K562 (cell line): Measurements from ENCODE around the gene GAA. TPM values are rescaled to one million over a fixed set of nuclear protein-coding genes. Genes with fewer than 3 reads are reported as not detected.

ENCODE experiments used
- ATAC-seq: fragments of 200-7000 bp; cut with Tn5 transposase; 3 replicates; pipeline ENCODE4 v1.9.1; 2020; ENCODE audit warnings: moderate library complexity
- BruUV-seq: library from RNA; stranded (reverse); fragments of 400-500 nt; replicated peaks from 2 replicates; lab custom pipeline; 2021; lab: Mats Ljungman, UMichigan
- CTCF ChIA-PET: fragments of 300-600 bp; formaldehyde crosslinking; extraction: SDS; loops from one replicate; lab custom pipeline; 2021; ENCODE audit warnings: low intra/inter-chr PET ratio; lab: Yijun Ruan, JAX
- POLR2A ChIA-PET: fragments of 300-600, 350-650 bp; sonication (Branson Sonifier 250); formaldehyde crosslinking; extraction: SDS; loops from one replicate; lab custom pipeline; 2021; ENCODE audit warnings: antibody characterized with exemption, inconsistent platforms; lab: Yijun Ruan, JAX
- DNase-seq, 4 experiments: peaks; one replicate each; pipeline versions ENCODE4 v3.0.0 to v3.0.0-alpha.2; 2011 to 2018; ENCODE audit warnings: low spot score in 3 of 4, mixed read lengths in 3 of 4; ENCODE audit errors: extremely low read depth in 1 of 4
- FAIRE-seq: peaks from 2 replicates; lab custom pipeline; 2011; peaks lifted over from hg19 to GRCh38; lab: Jason Lieb, UNC
- H2AFZ ChIP-seq: 2 replicates; pipeline ENCODE4 v1.6.0; 2011; ENCODE audit warnings: low read depth, low read length, control low read depth, inconsistent platforms
- H3K27ac ChIP-seq: fragments of 200-600 bp; 3 replicates; pipeline ENCODE4 v1.8.0; 2011; ENCODE audit warnings: low read depth, mild to moderate bottlenecking, control low read depth, inconsistent platforms, low read length, moderate library complexity, mixed read lengths; ENCODE audit errors: extremely low read depth
- H3K27me3 ChIP-seq, 2 experiments: fragments of 300-600 bp in 1 of 2; 2 replicates in 1 of 2; 3 replicates in 1 of 2; pipeline versions ENCODE4 v1.6.0 to v1.8.0; 2011; ENCODE audit warnings: inconsistent platforms in 2 of 2, low read length in 2 of 2, mild to moderate bottlenecking in 1 of 2, mixed read lengths in 1 of 2, moderate library complexity in 1 of 2; ENCODE audit not compliant: control insufficient read depth in 2 of 2, insufficient read depth in 2 of 2
- H3K36me3 ChIP-seq: fragments of 300-600 bp; 3 replicates; pipeline ENCODE4 v1.8.0; 2011; ENCODE audit warnings: mild to moderate bottlenecking, low read length, inconsistent platforms; ENCODE audit not compliant: control insufficient read depth, insufficient read depth
- H3K4me1 ChIP-seq, 2 experiments: fragments of 200-600 bp in 1 of 2; replicated peaks in 1 of 2; 2 replicates in 1 of 2; 3 replicates in 1 of 2; pipeline versions ENCODE4 v1.5.1 to v1.8.0; 2011; ENCODE audit warnings: inconsistent platforms in 2 of 2, low read length in 2 of 2, mild to moderate bottlenecking in 1 of 2, mixed read lengths in 1 of 2, moderate library complexity in 1 of 2; ENCODE audit not compliant: control insufficient read depth in 2 of 2, insufficient read depth in 2 of 2
- H3K4me2 ChIP-seq: 2 replicates; pipeline ENCODE4 v1.6.1; 2011; ENCODE audit warnings: low read length, control low read depth, inconsistent platforms, mixed read lengths; ENCODE audit not compliant: insufficient read depth
- H3K4me3 ChIP-seq: fragments of 200-600 bp; sonication (generic), shearing (Covaris generic); 2 replicates; pipeline ENCODE4 v1.5.1; 2016; ENCODE audit warnings: control low read depth, inconsistent platforms
- H3K79me2 ChIP-seq: fragments of 200-600 bp; 3 replicates; pipeline ENCODE4 v1.8.0; 2011; ENCODE audit warnings: low read length, inconsistent platforms; ENCODE audit not compliant: control insufficient read depth, insufficient read depth
- H3K9ac ChIP-seq, 2 experiments: 2 replicates each; pipeline versions ENCODE4 v1.6.0 to v1.6.1; 2011; ENCODE audit warnings: low read depth in 2 of 2, low read length in 2 of 2, control low read depth in 1 of 2, inconsistent platforms in 1 of 2, mild to moderate bottlenecking in 1 of 2, mixed read lengths in 1 of 2; ENCODE audit not compliant: insufficient read depth in 1 of 2
- H3K9me1 ChIP-seq: one replicate; pipeline ENCODE4 v1.6.0; 2011; ENCODE audit warnings: inconsistent platforms, mild to moderate bottlenecking, low read length, moderate library complexity; ENCODE audit not compliant: control insufficient read depth, insufficient read depth
- H3K9me3 ChIP-seq: replicated peaks from 2 replicates; pipeline ENCODE4 v1.5.1; 2011; ENCODE audit warnings: low read depth, low read length, inconsistent platforms; ENCODE audit not compliant: control insufficient read depth, insufficient read depth
- H4K20me1 ChIP-seq: replicated peaks from 2 replicates; pipeline ENCODE4 v1.6.1; 2011; ENCODE audit warnings: low read length, inconsistent platforms, mixed read lengths; ENCODE audit not compliant: control insufficient read depth, insufficient read depth
- ESRRA ChIP-seq: fragments of 450-650 bp; IDR thresholded peaks from 2 replicates; pipeline ENCODE4 v1.6.1; 2014; ENCODE audit warnings: low read depth, mild to moderate bottlenecking, moderate library complexity, borderline replicate concordance
- LEF1 ChIP-seq: fragments of 450-650 bp; IDR thresholded peaks from 2 replicates; pipeline ENCODE4 v1.6.1; 2016; ENCODE audit warnings: mild to moderate bottlenecking
- SAP30 ChIP-seq: fragments of 200-600 bp; sonication (generic); IDR thresholded peaks from 2 replicates; pipeline ENCODE4 v1.6.1; 2012; ENCODE audit warnings: borderline replicate concordance, low read depth, mild to moderate bottlenecking, moderate library complexity, low read length, control low read depth, inconsistent platforms; ENCODE audit not compliant: insufficient read depth, poor library complexity, severe bottlenecking
- SIRT6 ChIP-seq: IDR thresholded peaks from one replicate; pipeline ENCODE4 v1.6.1; 2012; ENCODE audit warnings: low read depth, mild to moderate bottlenecking, control low read depth, inconsistent platforms, low read length, moderate library complexity
- WGBS: fragments of 100-300 bp; shearing (Covaris generic); methylation state at CpG from one replicate; pipeline ENCODE4 v1.1.6; 2016; ENCODE audit warnings: low coverage, mixed read lengths; ENCODE audit not compliant: insufficient coverage; ENCODE audit errors: missing lambda C conversion rate; 5-methylcytosine and 5-hydroxymethylcytosine counted together
- in situ Hi-C: fragments of 300-500 bp; cut with MboI; formaldehyde crosslinking; loops from 4 replicates; pipeline ENCODE4 v1.15.0; 2018; ENCODE audit warnings: inconsistent platforms, mixed read lengths
- intact Hi-C: fragments of 100-400 bp; cut with micrococcal nuclease; formaldehyde crosslinking; loops from 2 replicates; pipeline ENCODE4 v1.14.2; 2022
- polyA plus RNA-seq, 8 experiments: library from polyadenylated mRNA; depleted of rRNA in 4 of 8; stranded (reverse) in 5 of 8; unstranded in 3 of 8; fragments of >200 nt; fragmentation: Nextera tagmentation in 2 of 8; fragmentation: Illumina TruSeq in 1 of 8; extraction: Ambion mirVana in 2 of 8; extraction: Trizol in 1 of 8; gene quantifications; 2 replicates each; pipeline versions ENCODE4 v1.2.1 to v1.2.3, GENCODE V29; 2011 to 2014; ENCODE audit warnings: inconsistent platforms in 1 of 8, missing spikeins in 1 of 8
- total RNA-seq, 7 experiments: library from RNA; depleted of rRNA in 6 of 7; stranded (reverse); fragments of >200 nt in 6 of 7; fragmentation: Illumina TruSeq in 2 of 7; extraction: Trizol in 2 of 7; gene quantifications; 2 replicates each; pipeline versions ENCODE4 v1.2.1 to v1.2.3, GENCODE V29; 2011 to 2021; ENCODE audit warnings: low replicate concordance in 1 of 7
- TF ChIP-seq, protein P1 (sequence below), 3 experiments: IDR thresholded peaks in 2 of 3; conservative IDR thresholded peaks in 1 of 3; 2 replicates each; pipeline ENCODE4 v1.5.1; 2011 to 2012; ENCODE audit warnings: low read length in 3 of 3, mild to moderate bottlenecking in 3 of 3, control low read depth in 2 of 3, improper control_type of control experiment in 1 of 3, inconsistent platforms in 1 of 3, low read depth in 1 of 3, mixed read lengths in 1 of 3, moderate library complexity in 1 of 3; ENCODE audit not compliant: insufficient read depth in 2 of 3

The GAA gene
- total and polyA plus RNA-seq, 9 of the 15 experiments (the other 6 are each of a cell fraction or from before 2014, with no cell fraction given): 0.15 to 6.4 (median 1.7) TPM

DNA sequence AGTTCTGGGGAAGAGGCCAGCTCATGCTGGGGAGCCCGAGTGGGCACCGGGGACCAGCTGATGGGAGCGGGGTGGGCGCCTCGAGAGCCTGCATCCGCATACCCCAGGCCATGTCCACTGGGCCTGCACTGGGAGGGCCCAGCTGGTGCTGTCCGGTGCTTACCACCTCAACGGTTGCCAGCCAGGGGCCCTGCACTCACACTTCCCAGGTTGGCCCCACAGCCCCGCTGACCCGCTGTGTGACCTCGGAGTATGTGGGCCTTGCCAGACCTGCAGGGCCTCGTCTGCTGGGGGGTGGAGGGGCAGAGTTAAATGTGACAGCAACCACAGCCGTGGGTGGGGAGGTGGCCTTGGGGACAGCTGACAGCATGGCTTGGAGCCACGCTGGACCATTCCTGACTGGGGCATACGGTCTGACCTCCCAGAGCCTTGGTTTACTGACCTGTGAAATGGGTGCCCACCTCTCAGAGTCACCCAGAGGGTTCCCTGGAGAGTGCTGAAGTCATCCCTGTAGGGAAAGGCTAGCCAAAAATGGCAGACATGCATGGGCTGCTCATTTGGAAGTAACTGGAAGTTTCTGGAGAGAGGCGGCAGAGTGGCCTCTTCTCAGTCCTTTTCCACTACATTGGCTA, 5.4 kb upstream of the GAA start:
- Histone ChIP-seq H3K9me1 (no peaks in the 10 kb centered on the region), H3K27me3 (peaks cover 21 to 49% of the 10 kb centered on the region in 2 experiments; a peak in 4 of 5 replicates), H3K4me1 (peaks cover 0 to 20% of the 10 kb centered on the region in 2 experiments; a peak in 2 of 5 replicates), H2AFZ (no peak overlapping the region), H3K4me3 (no peak overlapping the region), H3K79me2 (no peaks in the 10 kb centered on the region), H3K9ac (no peak overlapping the region), H3K27ac (no peak overlapping the region), H3K36me3 (no peaks in the 10 kb centered on the region), H3K4me2 (no peak overlapping the region), H4K20me1 (no peaks in the 10 kb centered on the region), H3K9me3 (no peaks in the 10 kb centered on the region)
- no peak for DNase-seq
- in situ Hi-C loops (no loop called here), intact Hi-C loops (no loop called here)
- ChIA-PET POLR2A (no interaction called here), CTCF (no interaction called here)
- 6% methylated on average over 14 of the region's 16 CpGs for WGBS
- no peak for ATAC-seq
- TF ChIP-seq LEF1 (no peak), ESRRA (peak; percentile 53; the same call in 1 of the 2 replicates), SAP30 (no peak), SIRT6 (no peak)
- FAIRE-seq: no peak
- no TSS peak for BruUV-seq

DNA sequence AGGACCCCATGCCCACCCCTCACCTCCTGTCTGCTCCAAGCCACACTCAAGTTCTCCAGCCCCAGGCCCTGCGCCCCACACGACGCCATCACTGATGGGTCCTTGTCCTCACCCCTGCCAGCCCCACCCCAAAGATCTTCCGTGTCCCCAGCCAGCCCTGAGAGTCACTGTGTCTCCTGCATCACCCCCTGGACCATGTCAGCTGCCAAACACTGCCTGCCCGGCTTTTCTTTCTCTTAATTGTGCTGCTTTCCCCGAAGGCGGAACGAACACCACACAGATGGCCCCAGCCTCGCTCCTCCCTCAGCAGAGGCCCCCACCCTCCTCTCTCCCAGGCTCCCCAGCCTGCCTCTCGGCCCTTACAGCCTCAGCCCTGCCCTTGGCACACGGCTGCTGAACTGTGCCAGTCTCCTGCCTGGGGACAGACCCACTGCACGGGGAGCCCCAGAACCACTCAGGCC, 4.8 kb upstream of the GAA start:
- POLR2A ChIA-PET: no interaction called here
- H3K79me2 ChIP-seq: no peaks in the 10 kb centered on the region
- no peak for DNase-seq
- in situ Hi-C loops: no loop called here
- TF ChIP-seq, protein P1, sequence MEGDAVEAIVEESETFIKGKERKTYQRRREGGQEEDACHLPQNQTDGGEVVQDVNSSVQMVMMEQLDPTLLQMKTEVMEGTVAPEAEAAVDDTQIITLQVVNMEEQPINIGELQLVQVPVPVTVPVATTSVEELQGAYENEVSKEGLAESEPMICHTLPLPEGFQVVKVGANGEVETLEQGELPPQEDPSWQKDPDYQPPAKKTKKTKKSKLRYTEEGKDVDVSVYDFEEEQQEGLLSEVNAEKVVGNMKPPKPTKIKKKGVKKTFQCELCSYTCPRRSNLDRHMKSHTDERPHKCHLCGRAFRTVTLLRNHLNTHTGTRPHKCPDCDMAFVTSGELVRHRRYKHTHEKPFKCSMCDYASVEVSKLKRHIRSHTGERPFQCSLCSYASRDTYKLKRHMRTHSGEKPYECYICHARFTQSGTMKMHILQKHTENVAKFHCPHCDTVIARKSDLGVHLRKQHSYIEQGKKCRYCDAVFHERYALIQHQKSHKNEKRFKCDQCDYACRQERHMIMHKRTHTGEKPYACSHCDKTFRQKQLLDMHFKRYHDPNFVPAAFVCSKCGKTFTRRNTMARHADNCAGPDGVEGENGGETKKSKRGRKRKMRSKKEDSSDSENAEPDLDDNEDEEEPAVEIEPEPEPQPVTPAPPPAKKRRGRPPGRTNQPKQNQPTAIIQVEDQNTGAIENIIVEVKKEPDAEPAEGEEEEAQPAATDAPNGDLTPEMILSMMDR (IDR thresholded peaks at IDR 0.05 in 2 of 3, conservative IDR thresholded peaks at IDR 0.05 in 1 of 3; ENCODE audit: insufficient read depth in 2 of 3, low read depth in 1 of 3, low read length in 3 of 3): no peak
- TF ChIP-seq, all 486 proteins: peak for 0
- no peaks in the 10 kb centered on the region for H3K36me3 ChIP-seq
- peaks cover 0 to 26% of the 10 kb centered on the region in 2 experiments; a peak in 2 of 5 replicates for H3K4me1 ChIP-seq
- H3K4me3 ChIP-seq: no peak overlapping the region
- H3K27ac ChIP-seq: no peak overlapping the region
- BruUV-seq: no TSS peak
- peaks cover 21 to 47% of the 10 kb centered on the region in 2 experiments; a peak in 4 of 5 replicates for H3K27me3 ChIP-seq
- CTCF ChIA-PET: no interaction called here
- WGBS: 8% methylated on average over 12 of the region's 12 CpGs
- no peak overlapping the region for H3K4me2 ChIP-seq
- peak overlapping the region in 1 of 2 experiments; percentile 14; a peak in 1 of 4 replicates for H3K9ac ChIP-seq
- H2AFZ ChIP-seq: no peak overlapping the region
- ATAC-seq (no peak), FAIRE-seq (no peak)
- intact Hi-C loops: no loop called here
- H3K9me3 ChIP-seq: no peaks in the 10 kb centered on the region
- H4K20me1 ChIP-seq: no peaks in the 10 kb centered on the region
- H3K9me1 ChIP-seq: no peaks in the 10 kb centered on the region
